ENCODE data around the gene FZD2.
"Not testable (repeated sequence)": the region's sequence is repeated elsewhere in the genome, so short reads cannot be mapped to it uniquely, and the experiment has no call there.

FZD2 gene

DNA sequence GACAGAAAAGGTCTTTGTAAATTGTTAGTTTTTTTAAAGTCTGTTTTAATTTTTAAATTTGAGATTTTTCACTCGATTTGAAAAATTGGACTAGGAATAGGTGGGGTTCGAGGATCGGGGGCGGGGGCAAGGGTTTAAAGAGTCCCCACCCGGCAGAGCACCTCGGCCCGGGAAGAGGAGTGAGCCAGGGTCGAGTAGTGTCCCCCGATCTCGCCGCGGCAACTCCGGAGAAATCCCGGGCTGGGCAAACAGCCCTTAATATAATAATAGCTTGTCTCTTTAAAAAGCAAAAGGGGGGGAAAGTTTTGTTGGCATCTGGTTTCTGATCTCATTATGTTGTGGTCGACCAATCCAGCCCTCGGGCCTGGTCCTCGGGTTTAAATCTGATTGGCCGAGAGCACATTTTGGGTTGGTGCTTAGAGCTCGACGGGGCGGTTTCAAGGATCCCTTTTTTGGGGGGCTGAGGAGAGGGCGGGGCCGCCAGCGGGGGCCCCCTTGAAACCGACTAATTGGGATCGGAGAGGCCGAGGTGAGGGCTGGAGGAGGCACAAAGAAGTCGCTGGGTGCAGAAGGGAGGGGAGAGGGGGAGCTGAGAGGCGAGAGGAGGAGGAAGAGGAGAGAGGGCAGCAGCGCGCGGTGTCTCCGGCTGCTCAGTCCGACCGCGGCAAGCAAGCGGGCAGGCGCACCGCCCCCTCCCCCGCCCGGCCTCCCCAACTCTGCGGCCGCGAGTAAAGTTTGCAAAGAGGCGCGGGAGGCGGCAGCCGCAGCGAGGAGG, at the start of gene FZD2:
TSS of gene FZD2 (plus strand) at position 653 of the 775 bp plus-strand sequence. CDS start 205 bp downstream, outside the sequence.
- no peak for FAIRE-seq
- TF ChIP-seq, protein P1, sequence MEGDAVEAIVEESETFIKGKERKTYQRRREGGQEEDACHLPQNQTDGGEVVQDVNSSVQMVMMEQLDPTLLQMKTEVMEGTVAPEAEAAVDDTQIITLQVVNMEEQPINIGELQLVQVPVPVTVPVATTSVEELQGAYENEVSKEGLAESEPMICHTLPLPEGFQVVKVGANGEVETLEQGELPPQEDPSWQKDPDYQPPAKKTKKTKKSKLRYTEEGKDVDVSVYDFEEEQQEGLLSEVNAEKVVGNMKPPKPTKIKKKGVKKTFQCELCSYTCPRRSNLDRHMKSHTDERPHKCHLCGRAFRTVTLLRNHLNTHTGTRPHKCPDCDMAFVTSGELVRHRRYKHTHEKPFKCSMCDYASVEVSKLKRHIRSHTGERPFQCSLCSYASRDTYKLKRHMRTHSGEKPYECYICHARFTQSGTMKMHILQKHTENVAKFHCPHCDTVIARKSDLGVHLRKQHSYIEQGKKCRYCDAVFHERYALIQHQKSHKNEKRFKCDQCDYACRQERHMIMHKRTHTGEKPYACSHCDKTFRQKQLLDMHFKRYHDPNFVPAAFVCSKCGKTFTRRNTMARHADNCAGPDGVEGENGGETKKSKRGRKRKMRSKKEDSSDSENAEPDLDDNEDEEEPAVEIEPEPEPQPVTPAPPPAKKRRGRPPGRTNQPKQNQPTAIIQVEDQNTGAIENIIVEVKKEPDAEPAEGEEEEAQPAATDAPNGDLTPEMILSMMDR (IDR thresholded peaks at IDR 0.05; ENCODE audit: insufficient read depth, missing control alignments): no peak
- DNase-seq (ENCODE audit: insufficient read length, low spot score): peak; percentile 87

DNA sequence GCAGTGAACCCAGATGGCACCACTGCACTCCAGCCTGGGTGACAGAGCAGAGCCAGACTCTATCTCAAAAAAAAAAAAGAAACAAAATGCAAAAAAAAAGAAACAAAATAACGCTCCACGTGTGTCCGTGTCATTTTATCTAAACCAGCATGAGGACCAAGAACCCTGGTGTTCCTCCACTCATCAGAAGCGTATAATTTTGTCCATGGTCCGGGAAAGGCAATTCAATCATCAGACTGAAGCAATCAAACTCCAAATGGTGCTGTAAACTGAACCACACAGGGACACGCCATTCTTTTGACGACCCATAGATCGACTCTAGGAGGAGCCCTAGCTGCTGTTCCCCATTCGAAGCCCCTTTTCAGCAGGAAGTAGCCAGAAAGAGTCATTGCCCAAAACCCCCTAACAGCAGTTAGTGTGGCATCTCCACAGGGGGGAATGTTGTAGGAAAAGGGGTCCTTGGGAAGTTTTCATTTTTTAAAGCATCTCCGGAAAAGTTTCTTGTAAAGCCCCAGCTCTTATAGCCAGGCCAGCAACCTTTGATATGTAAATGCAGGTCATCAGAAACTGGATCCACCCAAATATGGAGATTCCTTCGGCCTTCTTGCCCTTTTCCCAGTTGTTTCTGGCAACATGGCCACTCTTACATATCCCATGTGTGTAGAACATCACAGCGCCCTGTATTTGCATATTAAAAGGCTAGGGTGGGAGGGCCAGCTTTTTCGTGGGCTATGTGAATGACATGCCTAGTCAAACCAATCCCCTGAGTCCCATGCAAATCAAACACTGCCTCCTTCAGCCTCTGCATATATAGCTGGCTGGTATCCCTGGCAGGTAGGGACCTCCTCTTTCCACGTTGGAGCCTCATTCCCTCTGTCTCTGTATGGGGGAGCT, 45.8 kb upstream of the FZD2 start:
- TF ChIP-seq, protein P1 (IDR thresholded peaks at IDR 0.05; ENCODE audit: insufficient read depth, missing control alignments): peak; percentile 3
- not testable (repeated sequence) for DNase-seq (ENCODE audit: insufficient read length, low spot score); FAIRE-seq

DNA sequence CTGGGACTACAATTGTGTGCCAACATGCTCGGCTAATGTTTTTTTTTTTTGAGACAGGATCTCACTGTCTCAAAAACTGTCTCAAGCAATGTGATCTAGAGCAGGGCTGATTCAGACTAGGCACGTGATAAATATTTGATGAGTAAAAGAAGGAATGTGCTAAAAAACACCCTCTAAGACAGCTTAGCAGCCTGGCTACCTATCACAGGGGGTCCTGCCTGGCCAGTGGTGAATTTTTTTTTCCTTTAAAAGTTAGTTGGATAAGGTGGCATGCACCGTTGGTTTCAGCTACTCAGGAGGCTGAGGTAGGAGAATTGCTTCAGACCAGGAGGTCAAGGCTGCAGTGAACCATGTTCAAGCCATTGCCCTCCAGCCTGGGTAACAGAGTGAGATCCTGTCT, 39.3 kb upstream of the FZD2 start:
- DNase-seq (ENCODE audit: insufficient read length, low spot score): no peak
- TF ChIP-seq, protein P1 (IDR thresholded peaks at IDR 0.05; ENCODE audit: insufficient read depth, missing control alignments): no peak
- FAIRE-seq: no peak

DNA sequence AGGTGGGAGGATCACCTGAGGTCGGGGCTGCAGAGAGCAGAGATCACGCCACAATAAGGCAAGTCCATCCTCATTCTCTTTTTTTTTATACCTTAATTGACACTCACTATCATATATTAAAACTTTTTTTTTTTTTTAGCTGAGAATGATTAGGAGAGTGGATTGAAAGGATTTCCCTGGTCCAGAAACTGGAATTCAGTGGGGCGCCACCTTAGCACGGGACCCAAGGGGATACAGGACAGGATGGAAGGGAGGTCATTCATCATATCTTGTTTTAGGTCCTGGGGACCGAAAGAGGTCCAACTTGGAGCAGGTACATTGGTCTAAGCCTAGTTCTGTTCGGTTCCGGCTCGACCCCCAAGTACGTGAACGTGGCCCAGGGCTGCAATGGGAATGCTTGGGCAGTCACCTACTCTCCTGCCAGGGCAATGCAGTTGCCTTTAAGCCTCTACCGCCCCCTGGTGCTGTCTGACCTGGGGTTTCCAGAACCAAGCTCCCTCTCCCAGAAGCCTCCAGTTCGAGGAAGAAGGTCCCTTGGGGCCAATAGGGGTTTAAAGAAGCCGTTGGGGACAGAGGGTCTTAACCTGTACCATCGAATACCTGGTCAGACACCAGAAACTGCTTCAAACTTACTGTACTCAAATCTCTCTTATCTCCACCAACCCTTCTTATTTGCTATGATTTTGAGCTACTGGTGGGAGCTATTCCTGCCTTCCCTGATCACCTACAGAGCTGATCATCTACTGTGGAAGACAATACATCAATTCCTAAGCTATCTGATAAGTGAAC, 34.2 kb upstream of the FZD2 start:
- FAIRE-seq (no peak), DNase-seq (ENCODE audit: insufficient read length, low spot score) (peak; percentile 41)
- TF ChIP-seq, protein P1 (IDR thresholded peaks at IDR 0.05; ENCODE audit: insufficient read depth, missing control alignments): peak; percentile 76

DNA sequence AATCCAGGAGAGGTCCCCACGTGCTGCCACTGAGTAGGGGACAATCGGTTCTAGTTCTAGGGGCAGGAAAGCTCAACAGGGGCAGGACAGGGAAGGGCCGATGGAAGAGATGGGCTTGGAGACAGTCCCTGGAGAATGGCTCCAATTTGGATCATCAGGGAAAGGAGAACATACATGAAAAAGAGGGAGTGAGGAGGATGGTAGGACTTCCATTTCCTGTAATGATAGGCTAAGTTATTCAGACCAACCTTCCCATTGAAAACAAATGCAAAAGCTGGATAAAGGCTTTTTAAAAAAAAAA, 33.7 kb upstream of the FZD2 start:
- TF ChIP-seq, protein P1 (IDR thresholded peaks at IDR 0.05; ENCODE audit: insufficient read depth, missing control alignments): no peak
- FAIRE-seq: no peak

DNA sequence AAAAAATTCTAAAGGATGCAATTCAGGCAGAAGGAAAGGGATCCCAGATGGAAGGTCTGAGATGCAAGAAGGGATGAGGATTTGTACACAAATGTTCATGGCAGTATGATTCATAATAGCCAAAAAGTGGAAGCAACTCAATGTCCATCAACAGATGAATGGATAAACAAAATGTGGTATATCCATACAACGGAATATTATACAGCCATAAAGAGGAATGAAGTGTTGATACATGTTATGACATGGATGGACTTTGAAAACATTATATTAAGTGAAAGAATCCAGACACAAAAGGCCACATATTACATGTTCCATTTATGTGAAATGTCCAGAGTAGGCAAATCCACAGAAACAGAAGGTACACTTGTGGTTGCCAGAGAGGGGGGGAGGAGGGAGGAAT, 30.2 kb upstream of the FZD2 start:
- DNase-seq (ENCODE audit: insufficient read length, low spot score): no peak
- no peak for FAIRE-seq
- TF ChIP-seq, protein P1 (IDR thresholded peaks at IDR 0.05; ENCODE audit: insufficient read depth, missing control alignments): no peak

More for the DNA sequence above, 33.7 kb upstream of the FZD2 start:
- no peak for DNase-seq (ENCODE audit: insufficient read length, low spot score)

Measured in D721Med (cell line).